OCI-LY3 (cell line): ENCODE data around the gene ATG10.

ENCODE experiments used
- EZH2phosphoT487 ChIP-seq: fragments of 200-600 bp; shearing (Covaris generic); IDR thresholded peaks from 2 replicates; pipeline ENCODE4 v1.6.1; 2018; ENCODE audit warnings: antibody characterized with exemption, mixed run types, low read depth
- TF ChIP-seq, protein P1 (sequence below): fragments of 200-600, 300-600 bp; sonication (generic); IDR thresholded peaks from 2 replicates; pipeline ENCODE4 v1.5.1; 2014; ENCODE audit warnings: antibody characterized with exemption, low read length, low read depth

DNA sequence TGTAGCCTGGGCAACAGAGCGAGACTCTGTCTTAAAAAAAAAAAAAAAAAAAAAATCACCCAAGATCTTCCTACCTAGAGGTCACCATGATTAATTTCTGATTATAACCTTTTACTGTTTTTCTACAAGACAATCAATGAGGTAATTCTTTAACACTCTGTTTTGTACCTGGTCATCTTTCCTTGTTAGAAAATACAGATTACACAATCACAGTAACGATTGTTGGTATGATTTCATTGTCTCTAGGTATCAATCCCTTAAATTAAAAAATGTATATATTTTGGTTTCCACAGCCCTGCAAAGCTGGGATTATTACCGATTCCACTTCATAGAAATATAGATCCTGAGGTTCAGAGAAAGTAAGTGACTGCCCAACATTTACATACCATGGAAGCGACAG is 8.3 kb upstream of the ATG10 start:
- TF ChIP-seq, protein P1, sequence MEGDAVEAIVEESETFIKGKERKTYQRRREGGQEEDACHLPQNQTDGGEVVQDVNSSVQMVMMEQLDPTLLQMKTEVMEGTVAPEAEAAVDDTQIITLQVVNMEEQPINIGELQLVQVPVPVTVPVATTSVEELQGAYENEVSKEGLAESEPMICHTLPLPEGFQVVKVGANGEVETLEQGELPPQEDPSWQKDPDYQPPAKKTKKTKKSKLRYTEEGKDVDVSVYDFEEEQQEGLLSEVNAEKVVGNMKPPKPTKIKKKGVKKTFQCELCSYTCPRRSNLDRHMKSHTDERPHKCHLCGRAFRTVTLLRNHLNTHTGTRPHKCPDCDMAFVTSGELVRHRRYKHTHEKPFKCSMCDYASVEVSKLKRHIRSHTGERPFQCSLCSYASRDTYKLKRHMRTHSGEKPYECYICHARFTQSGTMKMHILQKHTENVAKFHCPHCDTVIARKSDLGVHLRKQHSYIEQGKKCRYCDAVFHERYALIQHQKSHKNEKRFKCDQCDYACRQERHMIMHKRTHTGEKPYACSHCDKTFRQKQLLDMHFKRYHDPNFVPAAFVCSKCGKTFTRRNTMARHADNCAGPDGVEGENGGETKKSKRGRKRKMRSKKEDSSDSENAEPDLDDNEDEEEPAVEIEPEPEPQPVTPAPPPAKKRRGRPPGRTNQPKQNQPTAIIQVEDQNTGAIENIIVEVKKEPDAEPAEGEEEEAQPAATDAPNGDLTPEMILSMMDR = no peak
- TF ChIP-seq EZH2phosphoT487 = no peak
